Measurements from ENCODE around the gene SLC31A1. TPM values are rescaled to one million over a fixed set of nuclear protein-coding genes. Genes with fewer than 3 reads are reported as not detected.
"Not testable (repeated sequence)": the region's sequence is repeated elsewhere in the genome, so short reads cannot be mapped to it uniquely, and the experiment has no call there.

SLC31A1 gene
- total RNA-seq, 1 donor = 45.2 TPM

- Histone ChIP-seq H3K4me3 (ENCODE audit: insufficient read depth, low read length) (no peak overlapping the region), H3K27ac (ENCODE audit: low read depth, low read length) (no peak overlapping the region), H3K79me2 (ENCODE audit: insufficient read depth, low read length) (peaks cover 34% of the 10 kb centered on the region), H2AFZ (ENCODE audit: low read length) (no peak overlapping the region), H3K36me3 (ENCODE audit: insufficient read depth, low read length) (no peaks in the 10 kb centered on the region), H3K9me3 (ENCODE audit: low read depth, low read length) (no peaks in the 10 kb centered on the region), H3K4me1 (ENCODE audit: insufficient read depth, low read length) (no peaks in the 10 kb centered on the region), H3K4me2 (ENCODE audit: insufficient read depth, low read length) (no peak overlapping the region), H4K20me1 (ENCODE audit: insufficient read depth, low read length) (peaks cover 9% of the 10 kb centered on the region), H3K27me3 (ENCODE audit: insufficient read depth, low read length) (no peaks in the 10 kb centered on the region)
- no peak for DNase-seq (ENCODE audit: insufficient read length, low spot score, missing footprints)
- no peak for TF ChIP-seq CTCF (IDR thresholded peaks at IDR 0.05; ENCODE audit: extremely low read depth, low read depth, low read length)
Measured at GRCh38 chr9:113244556-113244955, 23.2 kb downstream of the SLC31A1 start.

GRCh38 chr9:113245894-113246293 is 24.6 kb downstream of the SLC31A1 start:
- H3K27me3 ChIP-seq (ENCODE audit: insufficient read depth, low read length) = no peaks in the 10 kb centered on the region
- TF ChIP-seq CTCF (IDR thresholded peaks at IDR 0.05; ENCODE audit: extremely low read depth, low read depth, low read length) = no peak
- no peak overlapping the region for H3K4me3 ChIP-seq (ENCODE audit: insufficient read depth, low read length)
- H4K20me1 ChIP-seq (ENCODE audit: insufficient read depth, low read length) = peaks cover 6% of the 10 kb centered on the region
- H3K27ac ChIP-seq (ENCODE audit: low read depth, low read length) = no peak overlapping the region
- DNase-seq (ENCODE audit: insufficient read length, low spot score, missing footprints) = no peak
- no peaks in the 10 kb centered on the region for H3K36me3 ChIP-seq (ENCODE audit: insufficient read depth, low read length)
- peaks cover 34% of the 10 kb centered on the region for H3K79me2 ChIP-seq (ENCODE audit: insufficient read depth, low read length)
- no peaks in the 10 kb centered on the region for H3K9me3 ChIP-seq (ENCODE audit: low read depth, low read length)
- H3K4me2 ChIP-seq (ENCODE audit: insufficient read depth, low read length) = no peak overlapping the region
- H2AFZ ChIP-seq (ENCODE audit: low read length) = no peak overlapping the region
- H3K4me1 ChIP-seq (ENCODE audit: insufficient read depth, low read length) = no peaks in the 10 kb centered on the region

- no peaks in the 10 kb centered on the region for H3K9me3 ChIP-seq (ENCODE audit: low read depth, low read length)
- H3K36me3 ChIP-seq (ENCODE audit: insufficient read depth, low read length) = no peaks in the 10 kb centered on the region
- no peak overlapping the region for H3K27ac ChIP-seq (ENCODE audit: low read depth, low read length)
- H3K4me1 ChIP-seq (ENCODE audit: insufficient read depth, low read length) = no peaks in the 10 kb centered on the region
- H3K27me3 ChIP-seq (ENCODE audit: insufficient read depth, low read length) = no peaks in the 10 kb centered on the region
- peaks cover 32% of the 10 kb centered on the region for H3K79me2 ChIP-seq (ENCODE audit: insufficient read depth, low read length)
- no peak for TF ChIP-seq CTCF (IDR thresholded peaks at IDR 0.05; ENCODE audit: extremely low read depth, low read depth, low read length)
- H3K4me2 ChIP-seq (ENCODE audit: insufficient read depth, low read length) = no peak overlapping the region
- no peak overlapping the region for H3K4me3 ChIP-seq (ENCODE audit: insufficient read depth, low read length)
- DNase-seq (ENCODE audit: insufficient read length, low spot score, missing footprints) = no peak
- H2AFZ ChIP-seq (ENCODE audit: low read length) = no peak overlapping the region
- H4K20me1 ChIP-seq (ENCODE audit: insufficient read depth, low read length) = peaks cover 3% of the 10 kb centered on the region
Measured at GRCh38 chr9:113246928-113247327, 25.6 kb downstream of the SLC31A1 start.

GRCh38 chr9:113247640-113248039 is 26.3 kb downstream of the SLC31A1 start:
- Histone ChIP-seq H4K20me1 (ENCODE audit: insufficient read depth, low read length) (peaks cover 3% of the 10 kb centered on the region), H2AFZ (ENCODE audit: low read length) (no peak overlapping the region), H3K4me2 (ENCODE audit: insufficient read depth, low read length) (no peak overlapping the region), H3K9me3 (ENCODE audit: low read depth, low read length) (no peaks in the 10 kb centered on the region), H3K4me1 (ENCODE audit: insufficient read depth, low read length) (no peaks in the 10 kb centered on the region), H3K27me3 (ENCODE audit: insufficient read depth, low read length) (no peaks in the 10 kb centered on the region), H3K36me3 (ENCODE audit: insufficient read depth, low read length) (no peaks in the 10 kb centered on the region), H3K27ac (ENCODE audit: low read depth, low read length) (no peak overlapping the region), H3K79me2 (ENCODE audit: insufficient read depth, low read length) (peaks cover 30% of the 10 kb centered on the region), H3K4me3 (ENCODE audit: insufficient read depth, low read length) (no peak overlapping the region)
- DNase-seq (ENCODE audit: insufficient read length, low spot score, missing footprints) = no peak
- no peak for TF ChIP-seq CTCF (IDR thresholded peaks at IDR 0.05; ENCODE audit: extremely low read depth, low read depth, low read length)

- not testable (repeated sequence) for H3K27me3 ChIP-seq (ENCODE audit: insufficient read depth, low read length); H2AFZ ChIP-seq (ENCODE audit: low read length); H3K4me1 ChIP-seq (ENCODE audit: insufficient read depth, low read length); H3K9me3 ChIP-seq (ENCODE audit: low read depth, low read length); H3K4me3 ChIP-seq (ENCODE audit: insufficient read depth, low read length); DNase-seq (ENCODE audit: insufficient read length, low spot score, missing footprints); H3K36me3 ChIP-seq (ENCODE audit: insufficient read depth, low read length); H3K4me2 ChIP-seq (ENCODE audit: insufficient read depth, low read length); H3K27ac ChIP-seq (ENCODE audit: low read depth, low read length); H4K20me1 ChIP-seq (ENCODE audit: insufficient read depth, low read length)
- peaks cover 26% of the 10 kb centered on the region for H3K79me2 ChIP-seq (ENCODE audit: insufficient read depth, low read length)
Measured at GRCh38 chr9:113249661-113250060, 28.3 kb downstream of the SLC31A1 start.

Measured in osteoblast (primary cell).